CMK (cell line): Measurements from ENCODE around the gene MRFAP1L1.

Experiments
- DNase-seq: peaks from one replicate; pipeline ENCODE4 v3.0.0-alpha.2; 2010; ENCODE audit warnings: low read depth

The MRFAP1L1 gene

DNA sequence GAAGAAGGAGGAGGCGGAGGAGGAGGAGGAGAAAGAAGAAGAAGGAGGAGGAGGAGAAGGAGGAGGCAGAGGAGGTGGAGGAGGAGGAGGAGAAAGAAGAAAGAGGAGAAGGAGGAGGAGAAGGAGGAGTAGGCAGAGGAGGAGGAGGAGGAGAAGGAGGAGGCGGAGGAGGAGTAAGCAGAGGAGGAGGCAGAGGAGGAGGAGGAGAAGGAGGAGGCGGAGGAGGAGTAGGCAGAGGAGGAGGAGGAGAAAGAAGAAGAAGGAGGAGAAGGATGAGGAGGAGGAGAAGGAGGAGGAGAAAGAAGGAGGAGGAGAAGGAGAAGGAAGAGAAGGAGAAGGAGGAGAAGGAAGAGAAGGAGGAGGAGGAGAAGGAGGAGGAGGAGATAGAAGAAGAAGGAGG, 49.2 kb downstream of the MRFAP1L1 start:
- no peak for DNase-seq

DNA sequence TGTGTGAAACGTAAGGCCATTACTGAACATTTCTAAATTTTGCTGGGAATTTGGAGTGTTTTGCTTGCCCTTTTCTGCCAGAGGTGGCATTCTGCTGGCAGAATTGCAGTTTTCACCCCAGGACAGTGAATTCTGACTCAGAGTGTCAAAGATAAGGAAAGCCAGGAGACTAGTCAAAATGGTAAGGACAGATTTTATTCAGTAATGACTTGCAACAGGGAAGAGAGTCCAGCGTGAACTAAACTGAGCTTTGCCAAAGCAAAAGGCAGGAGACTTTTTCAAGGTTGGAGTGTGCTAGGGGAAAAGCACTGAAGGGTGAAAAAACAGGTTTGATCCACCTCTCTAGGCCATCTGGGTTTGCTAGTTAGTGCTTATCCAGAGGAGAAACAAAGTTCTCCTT, 49.8 kb downstream of the MRFAP1L1 start:
- no peak for DNase-seq

GRCh38 chr4:6658597-6659075, 51.0 kb downstream of the MRFAP1L1 start:
- DNase-seq = no peak

- DNase-seq = no peak
These were observed 51.5 kb downstream of the MRFAP1L1 start for GRCh38 chr4:6658209-6658595.
